Middle frontal gyrus (tissue), 1 donor: Measurements from ENCODE around the gene TPSAB1.
"Not testable (repeated sequence)": the region's sequence is repeated elsewhere in the genome, so short reads cannot be mapped to it uniquely, and the experiment has no call there.

Experiments
- DNase-seq: peaks from one replicate; pipeline ENCODE4 v3.0.0-alpha.2; 2015; ENCODE audit warnings: low spot score; ENCODE audit errors: extremely low spot score

Gene TPSAB1

DNA sequence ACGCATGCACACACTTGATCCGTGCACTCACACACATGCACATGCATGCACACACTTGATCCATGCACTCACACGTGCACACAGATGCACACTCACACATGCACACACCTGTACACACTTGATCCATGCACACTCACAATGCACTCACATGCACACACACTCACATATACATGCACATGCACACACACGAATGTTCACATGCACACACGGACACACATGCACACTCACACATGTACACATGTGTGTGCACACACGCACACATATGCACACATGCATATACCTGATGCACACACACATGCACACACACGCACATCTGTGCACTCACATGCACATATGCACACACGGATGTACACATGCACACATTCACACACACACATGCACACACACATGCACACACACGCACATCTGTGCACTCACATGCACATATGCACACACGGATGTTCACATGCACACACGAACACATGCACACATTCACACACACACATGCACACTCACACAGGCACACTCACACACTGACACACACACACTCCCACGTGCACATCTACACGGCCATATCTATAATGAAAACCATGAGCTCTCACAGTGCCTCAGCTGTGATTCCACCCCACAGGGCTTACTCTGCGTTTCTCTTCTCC lies 7.5 kb downstream of the TPSAB1 start:
- not testable (repeated sequence) for DNase-seq

DNA sequence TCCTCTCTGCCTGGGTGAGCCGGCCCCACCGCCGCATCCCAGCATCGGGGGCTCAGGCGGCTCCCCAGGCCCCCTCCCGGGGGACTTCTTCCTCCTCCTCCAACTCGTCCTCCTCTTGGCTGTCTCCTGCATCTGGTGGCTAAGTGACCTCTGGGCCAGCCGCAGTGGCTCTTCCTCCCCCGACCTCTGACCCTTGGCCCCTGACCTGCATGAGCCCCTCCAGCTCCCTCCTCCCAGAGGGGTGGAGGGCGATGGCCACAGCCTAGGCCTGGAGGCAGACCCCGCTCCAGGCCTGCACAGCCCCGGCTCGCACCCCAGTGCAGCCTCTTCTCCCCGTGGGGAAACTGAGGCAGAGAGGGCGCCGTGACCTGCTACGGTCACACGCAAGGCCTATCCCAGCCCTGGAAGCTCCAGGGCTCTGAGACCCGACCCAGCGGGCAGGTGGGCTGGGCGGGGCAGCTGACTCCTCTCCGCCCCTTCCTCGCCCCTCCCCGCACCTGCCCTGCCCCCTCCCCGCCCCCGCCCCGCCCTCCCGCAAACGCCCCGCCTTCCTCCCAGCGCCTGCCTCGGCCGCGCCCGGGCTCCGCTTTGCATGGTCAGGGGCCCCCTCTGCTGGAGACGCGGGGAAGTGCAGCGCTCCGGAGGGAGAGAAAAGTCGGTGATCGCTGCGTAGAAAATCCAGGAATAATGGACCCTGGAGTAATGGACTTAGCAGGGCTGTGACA lies 8.7 kb downstream of the TPSAB1 start:
- not testable (repeated sequence) for DNase-seq

DNA sequence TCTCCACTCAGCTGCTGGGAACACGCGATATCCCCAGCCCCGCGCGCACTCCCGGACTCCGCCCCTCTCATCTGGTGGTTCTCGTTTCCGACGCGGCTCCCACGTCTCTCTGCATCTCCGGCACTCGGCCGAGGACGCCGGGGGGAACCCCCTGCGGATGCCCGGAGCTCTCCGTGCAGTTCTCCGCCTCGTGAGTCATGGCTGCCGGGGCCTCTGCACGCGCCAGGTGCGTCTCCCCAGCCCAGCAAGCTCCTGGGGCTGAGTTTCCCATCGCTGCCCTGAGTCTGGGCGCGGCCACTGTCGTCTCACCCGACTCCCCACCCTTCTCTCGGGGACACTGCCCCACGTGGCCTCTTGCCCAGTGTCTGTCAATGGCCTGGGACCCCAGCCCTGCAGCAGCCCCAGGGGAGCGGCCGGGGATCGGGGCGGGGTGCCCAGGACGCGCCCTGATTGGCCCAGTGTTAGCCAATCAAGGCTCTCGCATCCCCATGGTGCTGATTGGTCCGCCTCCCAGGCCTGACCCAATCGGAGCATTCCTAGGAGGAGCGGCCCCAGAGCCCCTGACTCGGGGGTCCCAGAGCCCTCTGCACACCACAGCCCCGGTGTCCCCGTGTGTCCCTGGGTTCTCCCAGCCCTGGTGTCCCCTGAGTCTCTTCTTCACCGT lies 13.3 kb downstream of the TPSAB1 start:
- not testable (repeated sequence) for DNase-seq

DNA sequence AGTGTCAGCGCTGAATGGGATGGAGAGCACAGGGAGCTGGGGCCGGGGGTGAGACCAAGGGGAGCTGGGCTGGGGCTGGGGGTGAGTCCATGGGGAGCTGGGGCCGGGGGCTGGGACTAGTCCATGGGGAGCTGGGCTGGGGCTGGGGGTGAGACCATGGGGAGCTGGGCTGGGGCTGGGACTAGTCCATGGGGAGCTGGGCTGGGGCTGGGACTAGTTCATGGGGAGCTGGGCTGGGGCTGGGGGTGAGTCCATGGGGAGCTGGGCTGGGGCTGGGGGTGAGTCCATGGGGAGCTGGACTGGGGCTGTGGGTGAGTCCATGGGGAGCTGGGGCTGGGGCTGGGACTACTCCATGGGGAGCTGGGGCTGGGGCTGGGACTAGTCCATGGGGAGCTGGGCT lies 14.3 kb downstream of the TPSAB1 start:
- DNase-seq: not testable (repeated sequence)

DNA sequence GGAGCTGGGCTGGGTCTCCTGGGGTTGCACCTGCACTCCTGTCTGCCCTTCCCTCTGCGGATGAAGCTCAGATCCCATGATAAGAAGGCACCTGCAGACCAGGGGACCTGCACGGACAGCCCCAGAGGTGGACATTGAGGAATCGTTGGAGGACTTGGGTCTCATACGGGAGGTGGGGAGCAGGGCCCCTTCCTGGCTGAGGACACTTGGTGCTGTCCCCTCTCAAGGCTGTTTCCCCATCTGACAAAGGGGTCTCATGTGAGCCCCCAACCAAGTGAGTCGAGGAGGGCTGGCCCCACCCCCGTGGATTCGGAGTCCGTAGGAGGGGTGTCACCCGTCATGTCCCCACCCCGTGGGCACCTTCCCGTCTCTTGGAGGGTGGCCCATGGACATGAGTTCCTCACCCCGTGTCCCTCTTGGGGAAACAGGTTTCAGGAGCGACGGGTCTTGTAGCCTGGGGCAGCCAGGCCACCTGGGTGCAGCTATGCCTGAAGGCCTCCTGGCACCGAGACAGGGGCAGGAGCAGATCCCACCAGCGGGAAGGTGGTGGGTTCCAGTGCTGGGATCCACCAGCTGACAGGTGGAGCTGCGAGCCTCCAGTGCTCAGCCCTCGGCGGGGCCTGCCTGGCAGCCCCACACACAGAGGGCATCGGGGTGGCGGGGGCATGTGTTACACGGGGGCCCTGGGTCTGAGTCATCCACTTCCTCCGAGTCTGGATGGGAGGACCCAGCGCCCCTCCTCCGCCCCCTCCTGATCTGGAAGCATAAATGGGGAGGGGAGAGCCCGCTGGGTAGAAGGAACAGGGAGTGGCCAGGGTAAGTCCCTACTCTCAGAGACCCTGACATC lies 15.0 kb downstream of the TPSAB1 start, which contains the start of gene TPSD1:
Gene TPSD1, plus strand, starts transcription at position 794 of the 847 bp plus-strand sequence. CDS start 212 bp downstream, outside the sequence.
- DNase-seq: not testable (repeated sequence)

DNA sequence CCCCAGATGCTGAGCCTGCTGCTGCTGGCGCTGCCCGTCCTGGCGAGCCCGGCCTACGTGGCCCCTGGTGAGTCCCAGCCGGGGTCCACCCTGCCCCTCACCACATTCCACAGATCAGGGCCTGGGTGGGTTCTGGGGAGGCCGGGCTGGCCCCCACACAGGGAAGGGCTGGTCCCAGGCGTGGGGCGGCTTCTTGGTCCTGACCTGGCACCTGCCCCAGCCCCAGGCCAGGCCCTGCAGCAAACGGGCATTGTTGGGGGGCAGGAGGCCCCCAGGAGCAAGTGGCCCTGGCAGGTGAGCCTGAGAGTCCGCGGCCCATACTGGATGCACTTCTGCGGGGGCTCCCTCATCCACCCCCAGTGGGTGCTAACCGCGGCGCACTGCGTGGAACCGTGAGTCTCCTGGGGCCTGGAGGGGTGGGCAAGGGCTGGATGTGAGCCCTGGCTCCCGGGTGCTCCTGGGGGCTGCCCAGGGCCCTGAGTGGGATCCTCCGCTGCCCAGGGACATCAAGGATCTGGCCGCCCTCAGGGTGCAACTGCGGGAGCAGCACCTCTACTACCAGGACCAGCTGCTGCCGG lies 15.9 kb downstream of the TPSAB1 start:
- DNase-seq: not testable (repeated sequence)

DNA sequence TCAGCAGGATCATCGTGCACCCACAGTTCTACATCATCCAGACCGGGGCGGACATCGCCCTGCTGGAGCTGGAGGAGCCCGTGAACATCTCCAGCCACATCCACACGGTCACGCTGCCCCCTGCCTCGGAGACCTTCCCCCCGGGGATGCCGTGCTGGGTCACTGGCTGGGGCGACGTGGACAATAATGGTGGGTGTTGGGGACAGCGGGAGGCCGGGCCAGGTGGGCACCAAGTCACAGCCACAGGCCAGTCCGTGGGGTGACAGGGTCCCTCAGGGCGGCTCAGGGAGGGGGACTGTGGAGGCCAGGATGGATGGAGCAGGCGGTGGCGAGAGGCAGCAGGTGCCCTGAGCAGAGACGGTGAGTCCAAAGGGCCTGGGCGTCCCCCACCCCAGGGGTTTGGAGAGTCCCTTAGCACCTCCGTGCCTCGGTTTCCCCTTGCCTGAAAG lies 16.4 kb downstream of the TPSAB1 start:
- no peak for DNase-seq

DNA sequence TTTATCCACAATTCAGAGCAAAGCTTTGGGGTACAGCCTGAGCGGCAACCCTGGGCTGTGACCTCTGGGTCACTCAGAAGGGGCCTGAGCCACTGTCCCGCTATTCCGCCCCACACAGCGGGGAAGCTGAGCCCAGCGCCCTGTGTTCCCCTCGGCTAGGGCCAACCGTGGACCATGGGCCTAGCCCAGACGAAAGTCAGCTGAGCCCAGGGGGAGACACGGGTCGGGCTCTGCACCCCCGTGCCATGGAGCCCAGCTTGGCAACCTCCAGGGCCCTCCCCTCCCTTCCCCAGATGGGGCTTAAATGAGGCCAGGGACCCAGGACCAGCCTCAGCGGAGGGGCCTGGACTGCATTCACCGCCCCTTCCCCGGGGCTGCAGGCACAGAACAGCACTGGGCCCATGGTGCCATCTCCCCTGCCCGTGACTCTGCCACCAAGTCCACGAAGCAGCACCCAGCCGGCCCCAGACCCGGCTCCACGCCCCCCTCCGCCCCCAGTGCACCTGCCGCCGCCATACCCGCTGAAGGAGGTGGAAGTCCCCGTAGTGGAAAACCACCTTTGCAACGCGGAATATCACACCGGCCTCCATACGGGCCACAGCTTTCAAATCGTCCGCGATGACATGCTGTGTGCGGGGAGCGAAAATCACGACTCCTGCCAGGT lies 17.2 kb downstream of the TPSAB1 start:
- no peak for DNase-seq

DNA sequence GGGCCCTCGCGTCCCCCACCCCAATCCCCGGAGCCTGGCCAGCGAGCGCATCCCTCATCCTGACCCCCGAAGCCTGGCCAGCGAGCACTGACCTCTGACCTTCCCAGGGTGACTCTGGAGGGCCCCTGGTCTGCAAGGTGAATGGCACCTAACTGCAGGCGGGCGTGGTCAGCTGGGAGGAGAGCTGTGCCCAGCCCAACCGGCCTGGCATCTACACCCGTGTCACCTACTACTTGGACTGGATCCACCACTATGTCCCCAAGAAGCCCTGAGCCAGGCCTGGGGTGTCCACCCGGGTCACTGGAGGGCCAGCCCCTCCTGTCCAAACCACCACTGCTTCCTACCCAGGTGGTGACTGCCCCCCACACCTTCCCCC lies 17.7 kb downstream of the TPSAB1 start:
- DNase-seq: no peak

DNA sequence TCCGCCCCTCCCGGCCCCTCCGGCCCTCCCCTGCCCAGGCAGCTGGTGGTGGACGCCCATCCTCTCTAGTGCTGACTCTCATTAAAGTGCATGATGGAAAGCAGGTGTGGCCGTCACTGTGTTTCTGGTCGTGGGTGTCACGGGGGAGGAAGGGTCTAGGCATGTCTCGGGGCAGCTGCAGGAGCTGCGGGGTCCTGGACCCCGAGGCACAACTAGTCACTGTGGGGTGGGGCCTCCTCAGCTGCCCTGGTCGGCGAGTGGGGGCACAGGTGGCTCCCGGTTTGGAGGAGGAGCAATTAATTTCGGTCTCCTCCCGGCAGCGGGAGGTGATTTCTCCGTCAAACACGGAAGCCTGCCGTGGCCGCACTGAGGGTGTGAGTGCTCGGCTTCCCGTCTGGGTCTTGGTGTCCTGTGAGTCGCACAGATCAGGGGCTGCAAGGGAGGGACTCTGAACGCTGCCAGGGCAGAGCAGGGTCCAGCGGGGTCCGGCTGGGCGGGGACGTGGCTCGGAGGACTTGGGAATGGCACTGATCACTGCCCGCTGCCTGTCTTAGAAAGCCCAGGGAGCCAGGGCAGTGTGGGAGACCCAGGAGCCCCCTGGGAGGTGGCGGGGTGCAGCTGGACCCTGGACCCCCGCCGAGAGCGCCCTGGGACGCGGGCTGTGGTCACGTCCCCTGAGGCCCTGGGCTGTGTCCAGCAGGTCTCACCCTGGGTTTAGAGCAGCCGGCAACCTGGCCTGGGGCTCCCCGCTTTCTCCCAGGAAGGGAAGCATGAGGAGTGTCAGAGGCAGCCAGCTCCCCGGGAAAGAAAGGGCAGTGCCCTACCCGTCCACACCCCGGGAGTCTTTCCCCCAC lies 18.6 kb downstream of the TPSAB1 start:
- no peak for DNase-seq

DNA sequence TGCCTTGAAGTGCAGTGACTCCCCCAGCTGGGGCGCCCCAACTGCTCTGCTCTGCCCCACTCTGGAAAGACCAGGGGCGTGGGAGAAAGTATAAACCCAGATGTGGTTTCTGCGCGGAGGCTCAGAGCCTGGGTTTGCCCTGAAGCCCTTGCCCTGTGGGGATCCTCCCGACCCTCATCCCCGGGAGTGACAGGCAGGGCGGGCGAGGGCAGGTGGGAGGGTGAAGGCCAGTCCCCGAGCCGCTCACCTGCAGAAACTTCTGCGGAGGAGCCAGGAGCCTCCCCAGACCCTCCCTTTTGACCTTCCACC lies 19.2 kb downstream of the TPSAB1 start:
- no peak for DNase-seq

DNA sequence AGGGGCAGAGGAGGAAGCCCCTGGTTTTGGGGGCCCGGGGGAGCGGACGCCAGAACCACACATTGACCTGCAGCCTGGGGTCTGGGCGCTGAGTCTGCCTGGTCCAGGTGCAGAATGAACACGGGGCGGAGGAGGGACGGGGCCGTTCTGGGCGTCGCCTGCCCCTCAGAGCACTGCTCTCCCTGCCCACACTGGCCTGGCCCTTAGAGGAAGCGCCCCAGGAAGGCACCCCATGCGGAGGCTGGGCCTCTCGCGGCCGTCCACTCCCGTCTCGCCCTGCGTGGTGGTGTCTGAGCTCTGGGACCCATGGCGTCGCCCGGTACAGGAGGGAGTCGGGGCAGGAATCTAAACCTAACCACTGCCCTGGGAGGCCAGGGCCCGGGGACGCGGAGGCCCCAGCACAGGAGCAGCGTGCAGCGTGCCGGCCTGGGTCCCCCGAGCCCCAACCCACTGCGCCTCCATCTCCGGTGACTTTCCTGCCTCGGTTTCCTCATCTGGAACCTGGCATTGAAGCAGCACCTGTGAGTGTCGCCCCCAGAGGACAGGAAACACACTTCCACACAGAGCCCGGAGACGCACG lies 19.7 kb downstream of the TPSAB1 start:
- no peak for DNase-seq

DNA sequence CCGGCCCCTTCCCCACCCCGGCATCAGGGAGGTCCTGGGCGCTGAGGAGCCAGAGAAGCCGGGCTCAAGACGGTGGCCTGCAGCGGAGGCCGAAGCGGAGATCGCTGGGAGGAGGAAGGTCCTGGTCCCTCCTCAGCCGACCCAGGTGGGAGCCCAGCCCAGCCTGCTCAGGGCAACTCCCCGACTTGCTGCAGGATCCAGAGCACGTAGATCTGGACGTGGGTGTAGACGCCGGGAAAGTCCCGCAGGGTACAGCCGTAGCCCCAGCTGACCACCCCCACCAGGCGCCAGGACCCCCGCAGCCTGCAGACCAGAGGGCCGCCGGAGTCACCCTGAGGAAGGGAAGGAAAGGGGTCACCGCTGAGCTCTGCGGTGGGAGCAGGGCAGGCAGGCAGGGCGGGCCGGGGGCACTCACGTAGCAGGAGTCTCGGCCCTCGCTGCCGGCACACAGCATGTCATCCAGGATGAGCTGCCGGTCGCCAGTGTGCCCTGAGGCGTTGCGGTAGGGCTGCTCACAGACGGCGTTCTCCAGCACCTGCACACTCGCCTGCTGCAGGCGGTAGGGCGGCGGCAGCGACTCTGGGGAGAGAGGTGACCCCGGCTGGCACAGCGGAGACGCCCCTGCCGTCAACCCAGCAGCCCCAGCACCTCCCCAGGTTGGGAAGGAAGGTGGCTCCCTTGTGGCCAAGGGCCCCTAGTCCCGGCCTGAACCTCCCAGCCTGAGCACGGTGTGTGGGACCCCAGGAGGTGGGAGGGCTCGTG lies 20.8 kb downstream of the TPSAB1 start:
- DNase-seq: no peak

DNA sequence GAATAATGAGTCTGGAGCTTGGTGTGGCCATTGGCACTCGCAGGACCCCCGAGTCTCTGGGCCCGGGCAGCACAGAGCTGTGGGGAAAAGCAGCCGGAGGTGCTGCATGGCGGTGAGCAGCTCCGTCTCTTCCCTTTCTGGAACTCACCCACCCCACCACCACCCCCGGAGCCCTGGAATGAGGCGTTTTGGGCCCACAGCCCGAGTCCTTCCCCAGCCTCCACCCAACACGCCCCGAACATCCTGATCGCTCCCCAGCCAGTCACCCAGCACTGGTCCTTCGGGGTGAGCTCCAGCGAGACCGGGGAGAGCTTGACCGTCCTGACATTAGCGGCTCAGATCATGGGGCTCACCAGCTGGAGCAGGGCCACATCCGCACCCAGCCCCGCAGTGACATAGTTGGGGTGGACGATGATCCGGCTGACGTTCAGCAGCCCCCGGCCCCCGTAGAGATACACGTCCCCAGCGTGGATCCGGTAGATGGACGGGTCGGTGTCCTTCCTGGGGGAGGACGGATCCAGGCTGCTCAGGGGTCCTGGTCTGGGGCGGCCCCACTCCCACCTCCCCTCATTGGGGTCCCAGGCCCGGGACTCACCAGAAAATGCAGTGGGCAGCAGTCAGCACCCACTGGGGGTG lies 21.8 kb downstream of the TPSAB1 start:
- no peak for DNase-seq

DNA sequence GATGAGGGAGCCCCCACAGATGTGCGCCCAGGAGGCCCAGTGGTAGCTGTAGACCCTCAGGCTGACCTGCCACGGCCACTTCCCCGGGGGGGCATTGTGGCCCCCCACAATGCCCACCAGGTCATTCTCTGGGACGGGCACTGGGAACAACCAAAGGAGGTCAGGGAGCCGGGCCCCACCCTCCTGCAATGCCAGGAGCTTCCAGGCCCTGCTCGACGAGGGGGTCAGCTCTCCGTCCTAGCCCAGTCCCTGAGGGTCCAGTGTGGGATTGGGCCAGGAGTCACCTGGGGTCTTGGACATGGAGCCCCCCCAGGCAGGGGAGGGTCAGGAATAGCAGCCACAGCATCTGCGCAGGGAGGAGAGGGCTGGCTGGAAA lies 22.3 kb downstream of the TPSAB1 start:
- DNase-seq: no peak

DNA sequence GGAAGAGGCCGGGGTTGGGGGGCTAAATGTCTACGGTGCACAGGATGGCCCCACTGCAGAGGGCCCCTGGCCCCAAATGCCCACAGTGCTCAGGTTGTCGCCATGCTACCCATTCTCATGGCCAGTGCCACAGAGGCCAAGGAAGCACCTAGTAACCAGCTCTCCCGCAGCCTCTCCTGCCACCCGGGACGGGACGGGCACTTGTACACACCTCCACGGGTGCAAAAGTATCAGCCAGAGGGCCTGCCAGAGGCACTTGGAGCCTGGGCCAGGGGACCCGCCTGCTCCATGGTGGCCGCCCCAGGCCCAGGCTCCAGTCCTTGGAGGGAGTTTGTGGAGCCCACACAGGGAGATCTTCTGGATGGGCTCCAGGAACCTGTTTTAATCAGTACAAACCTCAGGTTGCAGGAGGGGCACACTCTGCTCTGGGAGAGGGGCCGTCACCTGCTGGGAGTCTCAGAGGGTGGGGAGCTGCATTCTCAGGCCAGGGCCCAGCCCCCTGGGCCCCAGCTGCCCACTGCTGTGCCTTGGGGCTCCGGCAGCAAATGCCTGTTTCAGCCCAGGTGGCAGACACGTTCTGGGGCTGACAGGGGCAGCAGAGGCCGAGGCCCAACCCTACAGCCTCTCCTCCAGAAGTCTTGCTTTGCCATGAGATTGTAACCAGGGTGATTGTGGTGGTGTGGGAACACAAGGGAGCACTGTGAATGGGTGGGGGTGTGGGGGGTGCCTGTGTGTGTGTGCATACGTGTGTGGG lies 23.3 kb downstream of the TPSAB1 start:
- no peak for DNase-seq

DNA sequence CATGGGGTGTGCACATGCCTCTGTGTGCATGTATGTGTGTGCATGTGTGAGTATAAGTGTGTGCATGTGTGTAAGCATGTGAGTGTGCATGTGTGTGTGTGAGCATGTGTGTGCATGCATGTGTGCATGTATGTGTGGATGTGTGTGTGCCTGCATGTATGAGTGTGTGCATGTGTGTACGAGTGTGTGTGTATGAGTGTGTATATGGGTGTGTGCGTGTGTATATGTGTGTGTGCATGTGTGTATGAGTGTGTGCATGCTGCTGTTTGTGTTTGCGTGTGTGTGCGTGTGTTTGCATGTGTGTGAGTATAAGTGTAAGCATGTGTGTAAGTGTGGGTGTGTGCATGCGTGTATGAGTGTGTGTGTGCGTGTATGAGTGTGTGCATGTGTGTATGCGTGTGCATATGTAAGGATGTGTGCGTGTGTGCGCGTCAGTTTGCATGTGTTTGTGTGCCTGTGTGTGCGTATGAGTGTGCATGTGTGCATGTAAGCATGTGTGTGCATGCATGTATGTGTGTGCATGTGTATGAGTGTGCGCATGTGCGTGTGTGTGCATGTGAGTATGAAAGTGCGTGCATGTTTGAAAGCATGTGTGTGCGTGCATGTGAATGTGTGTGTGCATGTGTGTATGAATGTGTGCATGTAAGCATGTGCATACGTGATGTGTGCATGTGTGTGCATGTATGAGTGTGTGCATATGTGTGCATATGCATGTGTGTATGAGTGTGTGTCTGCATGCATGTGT lies 24.0 kb downstream of the TPSAB1 start:
- no peak for DNase-seq
